NCI-H526 treated with DMSO at 0.1 percent for 48 hours (cell line): ENCODE results near the gene C11orf52.

Source experiments
- DNase-seq: peaks from one replicate; lab custom pipeline; 2025; lab: John Stamatoyannopoulos, UW

C11orf52 gene

DNA sequence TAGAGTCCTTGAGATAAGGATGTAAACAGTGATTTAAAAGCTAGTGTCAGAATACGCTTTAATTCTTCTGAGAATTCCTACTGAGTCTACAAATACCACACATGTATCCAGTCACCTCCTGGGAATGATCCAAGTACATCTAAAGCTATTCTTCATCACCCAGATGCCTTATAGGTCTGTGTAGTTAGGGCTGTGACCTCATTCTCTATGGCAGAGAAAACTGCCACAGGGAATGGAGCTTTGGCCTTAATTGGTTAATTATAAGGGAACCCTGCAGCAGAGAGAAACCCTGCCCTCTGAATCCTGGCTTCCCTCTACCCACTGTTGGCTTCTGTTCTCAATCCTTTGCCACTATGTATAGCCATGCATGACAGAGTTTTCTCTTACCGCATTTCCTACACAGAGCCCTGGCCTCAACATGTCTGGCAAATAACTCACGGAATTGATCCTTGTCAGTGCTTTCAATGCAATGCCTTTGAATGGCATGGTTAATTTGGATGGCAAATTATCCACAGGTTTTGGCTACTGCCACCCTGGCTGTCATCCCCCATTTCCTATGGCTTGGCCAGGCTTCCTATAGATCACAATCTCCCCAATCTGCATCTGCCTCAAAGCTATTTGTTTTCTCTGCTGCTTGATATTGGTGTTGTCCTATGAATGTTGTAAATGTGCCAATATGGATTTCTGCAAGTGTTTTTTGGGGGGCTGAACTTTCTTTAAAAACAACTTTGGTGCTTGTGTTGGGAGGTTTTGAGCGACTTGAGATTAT lies 21.3 kb downstream of the C11orf52 start:
- peak; percentile 93 for DNase-seq

DNA sequence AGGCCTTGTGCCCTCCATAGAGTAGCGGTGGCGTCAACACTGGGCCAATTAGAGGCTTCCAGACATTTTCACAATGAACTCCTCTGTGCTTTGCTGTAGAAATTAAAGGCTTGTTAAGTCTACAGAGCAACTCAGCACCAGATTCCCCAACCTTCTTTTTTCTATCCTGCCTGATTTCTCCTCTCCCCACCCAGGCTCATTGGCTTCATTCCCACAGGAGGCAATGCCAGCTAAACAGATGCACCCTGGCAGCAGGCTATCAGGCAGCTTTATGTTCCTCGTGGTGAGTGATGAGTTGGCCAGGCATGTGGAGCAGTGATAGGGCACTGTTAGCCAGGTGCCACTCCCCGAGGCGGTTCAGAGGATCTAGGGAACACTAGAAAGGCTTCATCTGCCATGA lies 23.2 kb downstream of the C11orf52 start:
- DNase-seq = no peak

GRCh38 chr11:111942829-111943228 lies 24.1 kb downstream of the C11orf52 start:
- DNase-seq = no peak

DNA sequence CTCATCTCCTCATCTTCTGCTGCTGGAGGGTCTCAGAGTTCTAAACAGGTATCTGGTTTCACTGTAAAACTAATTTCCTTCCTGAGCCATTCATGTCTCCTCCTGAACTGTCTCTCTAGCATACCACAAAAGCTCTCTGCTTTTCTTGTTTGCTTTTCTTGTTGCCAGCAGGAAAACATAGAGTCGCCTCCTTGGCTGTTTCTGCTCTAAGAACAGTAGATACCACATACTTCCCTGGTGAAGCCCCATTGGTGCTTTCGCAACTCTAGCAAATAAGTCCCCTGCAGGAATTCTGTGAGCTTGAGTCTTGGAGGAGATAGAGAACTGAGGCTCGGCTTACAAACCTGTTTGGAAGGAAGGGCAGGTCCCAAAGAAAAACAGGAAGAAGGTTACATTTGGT lies 25.4 kb downstream of the C11orf52 start:
- DNase-seq = no peak

DNA sequence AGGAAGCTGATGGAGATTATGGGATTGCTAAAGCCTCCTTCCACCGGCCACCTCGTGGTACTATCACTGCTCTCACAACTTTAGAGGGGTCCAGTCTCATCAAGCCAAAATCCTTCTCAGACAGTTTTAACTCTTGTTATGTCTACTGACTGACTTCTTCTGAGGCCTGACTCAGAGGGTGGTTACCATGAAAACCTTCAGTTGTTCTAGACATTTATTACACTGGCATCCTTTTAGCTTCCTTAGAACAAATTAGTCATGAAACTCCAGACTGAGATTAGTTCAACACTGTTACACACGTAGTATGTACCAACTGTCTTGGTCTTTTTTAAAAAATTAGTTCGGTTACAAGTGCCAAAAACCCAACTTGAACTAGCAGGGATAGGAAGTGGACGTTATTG lies 25.9 kb downstream of the C11orf52 start:
- no peak for DNase-seq

DNA sequence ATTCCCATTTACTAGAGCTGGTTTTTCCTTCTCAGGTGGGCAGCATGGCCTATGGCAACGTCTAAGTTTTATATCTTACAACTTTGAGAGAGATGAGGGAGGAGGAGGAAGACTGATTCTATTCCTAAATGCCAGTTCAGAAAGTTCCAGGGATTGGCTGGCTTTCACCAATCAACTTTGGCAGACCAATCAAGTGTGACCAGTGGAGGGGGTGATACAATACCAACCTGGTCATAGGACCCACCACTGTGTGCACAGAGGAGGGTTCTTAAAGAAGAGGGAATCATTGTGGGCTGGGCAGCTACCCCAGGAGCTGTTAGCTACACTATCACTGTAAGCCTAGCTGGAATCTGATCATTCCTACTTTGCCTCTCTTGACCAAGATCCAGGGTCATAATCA lies 26.5 kb downstream of the C11orf52 start:
- DNase-seq = no peak

DNA sequence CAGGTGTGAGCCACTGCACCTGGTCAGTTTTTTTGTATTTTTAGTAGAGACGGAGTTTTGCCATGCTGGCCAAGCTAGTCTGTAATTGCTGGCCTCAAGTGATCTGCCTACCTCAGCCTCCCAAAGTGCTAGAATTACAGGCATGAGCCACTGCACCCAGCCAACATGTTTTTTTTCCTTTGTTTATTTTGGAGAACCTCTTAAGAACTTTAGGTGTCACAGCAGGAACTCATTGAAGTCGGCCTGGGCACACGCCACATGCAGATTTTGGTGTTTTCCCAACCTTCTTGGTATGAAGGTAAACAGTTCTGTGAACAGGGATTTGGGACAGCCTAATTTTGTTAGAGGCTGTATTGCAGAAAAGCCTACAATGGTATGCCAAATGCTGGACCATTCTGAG lies 27.8 kb downstream of the C11orf52 start:
- no peak for DNase-seq

DNA sequence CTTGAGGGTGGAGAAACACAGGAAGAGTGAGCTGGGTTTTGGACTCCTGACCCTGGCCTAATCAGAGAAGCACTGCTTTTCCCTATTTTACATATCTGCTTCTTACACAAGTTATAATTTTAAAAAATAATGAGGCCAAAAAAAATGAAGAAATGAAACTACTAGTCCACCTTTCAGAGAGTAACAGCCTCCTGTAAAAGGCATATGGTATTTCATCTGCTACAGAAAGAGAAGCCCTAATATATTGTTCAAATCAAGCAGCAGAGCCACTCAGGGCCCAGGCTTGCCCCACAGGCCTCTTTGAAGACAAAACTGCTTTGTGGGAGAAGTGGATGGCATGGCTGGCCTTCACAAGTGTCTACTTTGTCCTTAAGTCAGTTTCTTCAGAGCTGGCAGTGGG lies 28.4 kb downstream of the C11orf52 start:
- no peak for DNase-seq

GRCh38 chr11:111949519-111950426 lies 31.1 kb downstream of the C11orf52 start:
- DNase-seq = no peak

GRCh38 chr11:111951565-111951964 lies 32.9 kb downstream of the C11orf52 start:
- DNase-seq = no peak

DNA sequence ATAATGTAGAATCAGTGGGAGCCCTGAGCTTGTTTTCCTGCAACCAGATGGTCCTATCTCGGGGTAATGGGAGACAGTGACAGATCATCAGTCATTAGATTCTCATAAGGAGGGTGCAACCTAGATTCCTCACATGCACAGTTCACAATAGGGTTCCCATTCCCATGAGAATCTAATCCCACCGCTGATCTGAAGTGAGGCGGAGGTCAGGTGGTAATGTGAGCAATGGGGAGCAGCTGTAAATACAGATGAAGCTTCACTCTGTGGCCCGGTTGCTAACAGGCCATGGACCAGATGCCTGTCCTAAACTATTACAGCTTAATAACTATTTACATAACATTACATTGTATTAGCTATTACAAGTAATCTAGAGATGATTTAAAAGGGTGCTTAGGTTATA lies 35.4 kb downstream of the C11orf52 start:
- no peak for DNase-seq

GRCh38 chr11:111957663-111958444 lies 39.1 kb downstream of the C11orf52 start:
- no peak for DNase-seq

GRCh38 chr11:111960916-111961315 lies 42.2 kb downstream of the C11orf52 start:
- DNase-seq = no peak

DNA sequence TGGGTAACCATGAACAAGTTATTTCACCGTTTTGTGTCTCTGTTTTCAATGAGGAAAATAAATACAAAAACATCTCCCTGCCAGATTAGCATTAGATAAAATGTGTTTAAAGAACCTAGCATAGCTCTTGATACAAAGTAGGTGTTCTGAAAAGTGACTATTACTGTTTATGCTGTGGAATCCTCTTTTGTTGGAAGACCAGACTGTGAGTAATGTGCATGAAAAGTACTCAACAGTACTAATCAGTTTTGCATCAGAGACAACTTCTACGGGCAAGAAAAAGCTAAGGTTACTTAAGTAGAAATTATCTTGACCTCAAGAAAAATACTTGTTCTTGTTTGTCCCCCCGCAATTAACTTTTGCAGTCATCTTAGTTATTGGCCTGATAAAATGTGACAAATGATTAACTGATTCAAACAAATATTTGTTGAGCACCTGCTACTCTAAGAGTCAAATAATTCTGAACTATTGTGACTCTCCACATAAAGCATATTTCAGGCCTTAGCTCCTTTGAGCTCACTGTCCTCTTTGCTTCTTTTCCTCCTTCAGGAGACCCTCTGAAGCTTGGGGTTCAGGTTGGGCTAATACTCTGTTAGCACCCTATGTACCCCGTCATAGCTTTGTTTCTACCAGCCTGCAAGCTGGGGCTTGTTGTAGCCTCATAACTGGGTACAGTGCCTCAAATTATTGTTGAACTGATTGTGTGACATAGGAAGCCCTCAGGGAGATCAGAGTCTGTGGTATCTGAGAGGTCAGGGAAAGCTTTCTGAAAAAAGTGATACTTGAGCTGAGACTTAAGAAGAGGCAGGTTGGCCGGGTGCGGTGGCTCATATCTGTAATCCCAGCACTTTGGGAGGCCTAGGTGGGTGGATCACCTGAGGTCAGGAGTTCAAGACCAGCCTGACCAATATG lies 42.9 kb downstream of the C11orf52 start:
- no peak for DNase-seq

GRCh38 chr11:111963931-111964340 lies 45.2 kb downstream of the C11orf52 start:
- no peak for DNase-seq

DNA sequence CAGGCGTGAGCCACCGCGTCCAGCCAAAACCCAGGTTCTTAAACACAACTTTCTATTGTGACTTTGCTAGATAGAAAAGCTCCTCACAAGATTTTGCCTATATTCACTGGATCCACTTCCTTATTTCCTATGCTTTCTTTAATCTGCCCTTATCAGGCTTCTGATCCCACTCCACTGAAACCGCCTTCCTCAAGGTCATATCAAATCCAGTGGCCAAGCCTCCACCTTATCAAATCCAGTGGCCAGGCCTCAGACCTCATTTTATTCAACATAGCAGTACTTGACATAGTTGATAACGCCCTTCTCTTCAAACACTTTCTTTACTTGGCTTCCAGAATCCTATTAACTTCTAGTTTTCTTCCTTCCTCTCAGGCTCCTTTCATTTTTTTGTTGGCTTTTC lies 48.0 kb downstream of the C11orf52 start:
- DNase-seq = no peak

DNA sequence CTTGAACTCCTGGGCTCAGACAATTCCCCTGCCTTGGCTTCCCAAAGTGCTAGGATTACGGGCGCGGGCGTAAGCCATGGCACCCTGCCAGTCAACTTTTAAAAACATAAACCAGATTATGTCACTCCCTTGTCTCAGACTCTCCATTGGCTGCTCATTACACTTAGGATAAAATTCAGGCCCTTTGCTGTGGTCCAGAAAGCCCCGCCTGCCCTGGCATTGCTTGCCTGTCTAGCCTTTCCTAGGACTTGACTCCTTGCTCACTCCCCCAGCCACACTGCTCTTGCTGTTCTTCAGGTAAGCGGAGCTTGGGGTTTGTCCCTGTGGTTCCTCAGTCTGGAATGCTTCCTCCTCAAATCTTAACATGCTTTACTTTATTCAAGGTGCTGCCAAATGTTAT lies 48.9 kb downstream of the C11orf52 start:
- no peak for DNase-seq

GRCh38 chr11:111969344-111969743 lies 50.6 kb downstream of the C11orf52 start:
- no peak for DNase-seq

DNA sequence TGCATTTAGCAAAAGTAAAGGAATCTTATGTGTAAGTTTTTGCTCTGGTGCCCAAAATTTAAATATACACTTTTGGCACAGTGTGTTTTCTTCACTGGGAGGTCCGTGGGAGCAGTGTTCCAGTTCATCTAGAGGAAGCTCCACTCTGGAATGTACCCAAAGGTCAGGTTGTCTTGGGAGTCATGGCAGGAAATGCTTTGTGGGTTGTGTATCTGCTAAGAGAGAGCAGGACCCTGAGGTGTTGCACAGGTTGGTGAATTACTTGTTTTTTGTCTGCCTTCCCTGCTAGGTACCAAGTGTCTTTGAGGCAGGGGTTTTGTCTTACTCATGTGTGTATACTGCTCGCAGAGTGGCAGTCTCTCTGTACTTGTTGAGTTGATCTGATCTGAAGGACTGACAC lies 55.7 kb downstream of the C11orf52 start:
- DNase-seq = no peak

GRCh38 chr11:111975076-111975806 lies 56.5 kb downstream of the C11orf52 start:
- peak; percentile 22 for DNase-seq
